Measurements from ENCODE around the gene FAM163A.

DNA sequence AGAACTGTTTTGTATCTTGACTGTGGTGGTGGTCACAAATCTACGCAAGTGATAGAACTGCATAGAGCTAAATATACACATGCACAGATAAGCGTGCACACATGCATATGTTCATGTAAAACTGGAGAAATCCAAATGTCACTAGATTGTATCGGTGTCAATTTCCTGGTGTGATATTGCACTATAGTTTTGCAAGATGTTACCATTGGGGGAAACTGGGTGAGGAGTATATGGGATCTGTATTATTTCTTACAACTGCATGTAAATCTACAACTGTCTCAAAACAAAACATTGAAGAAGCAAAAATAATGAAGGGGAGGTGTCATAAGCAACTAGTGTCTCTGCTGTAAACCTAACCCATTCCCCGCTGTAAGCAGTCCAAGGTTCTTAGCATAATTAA lies 30.2 kb downstream of the FAM163A start:
- TF ChIP-seq CTCF (IDR thresholded peaks at IDR 0.05) (no peak), POLR2A (IDR thresholded peaks at IDR 0.05) (no peak), POLR2AphosphoS5 (IDR thresholded peaks at IDR 0.05) (no peak), EP300 (IDR thresholded peaks at IDR 0.05) (no peak)
